Stimulated activated effector memory CD8-positive, alpha-beta T cell treated with anti-CD3 and anti-CD28 coated beads, Interleukin-12 subunit alpha, Interleukin-12 subunit beta, amount 100 ng/mL, for 72 hours (primary cell): ENCODE measurements around the gene OTUD5.
"Not testable (repeated sequence)": the region's sequence is repeated elsewhere in the genome, so short reads cannot be mapped to it uniquely, and the experiment has no call there.

Experiments used
- ATAC-seq: fragments of 150-1000 bp; cut with Tn5 transposase; 2 replicates; pipeline ENCODE4 v1.10.0; 2021
- DNase-seq, 2 donors: peaks; one replicate each; pipeline ENCODE4 v3.0.0; 2021 to 2022; ENCODE audit warnings: low spot score in 2 of 2
- H3K27ac Mint-ChIP-seq: one replicate; pipeline ENCODE4 v1.8.0; 2022; ENCODE audit warnings: mild to moderate bottlenecking, mixed read lengths
- H3K36me3 Mint-ChIP-seq: one replicate; pipeline ENCODE4 v1.8.0; 2022; ENCODE audit warnings: mild to moderate bottlenecking, mixed read lengths
- H3K4me1 Mint-ChIP-seq: one replicate; pipeline ENCODE4 v1.8.0; 2022; ENCODE audit warnings: mixed read lengths
- H3K4me3 Mint-ChIP-seq: one replicate; pipeline ENCODE4 v1.8.0; 2022; ENCODE audit warnings: mild to moderate bottlenecking, mixed read lengths
- H3K9me3 Mint-ChIP-seq: one replicate; pipeline ENCODE4 v1.8.0; 2022; ENCODE audit warnings: mixed read lengths

The OTUD5 gene

DNA sequence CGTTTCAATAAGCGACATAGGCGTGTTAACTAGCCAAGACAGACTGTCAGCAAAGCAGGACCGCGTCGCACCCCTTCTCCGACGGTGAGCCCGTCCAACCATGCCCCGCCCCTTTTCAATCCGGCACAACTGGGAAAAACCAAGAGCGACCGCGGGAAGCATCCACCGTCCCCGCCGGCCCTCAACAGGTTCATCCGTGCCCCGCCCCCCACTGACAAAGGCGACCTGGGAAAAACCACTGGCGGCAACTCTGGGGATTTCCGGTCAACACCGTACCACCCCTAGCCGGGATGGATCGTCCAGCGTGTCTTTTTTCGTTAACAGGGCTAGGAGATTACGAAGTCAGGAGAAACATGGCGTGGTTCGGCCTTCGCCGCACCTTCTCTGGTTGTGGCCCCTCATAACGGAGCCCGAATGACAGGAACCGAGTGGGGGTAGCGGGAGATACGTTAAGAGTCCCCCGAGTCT, 60.2 kb downstream of the OTUD5 start:
- ATAC-seq (peak; percentile 46), DNase-seq (peak in 1 of 2 donors; percentile 69)
- Mint-ChIP-seq H3K4me3 (peak overlapping the region; percentile 82), H3K4me1 (peaks cover 18% of the 10 kb centered on the region), H3K9me3 (no peaks in the 10 kb centered on the region), H3K27ac (peak overlapping the region; percentile 91), H3K36me3 (peaks cover 69% of the 10 kb centered on the region)

DNA sequence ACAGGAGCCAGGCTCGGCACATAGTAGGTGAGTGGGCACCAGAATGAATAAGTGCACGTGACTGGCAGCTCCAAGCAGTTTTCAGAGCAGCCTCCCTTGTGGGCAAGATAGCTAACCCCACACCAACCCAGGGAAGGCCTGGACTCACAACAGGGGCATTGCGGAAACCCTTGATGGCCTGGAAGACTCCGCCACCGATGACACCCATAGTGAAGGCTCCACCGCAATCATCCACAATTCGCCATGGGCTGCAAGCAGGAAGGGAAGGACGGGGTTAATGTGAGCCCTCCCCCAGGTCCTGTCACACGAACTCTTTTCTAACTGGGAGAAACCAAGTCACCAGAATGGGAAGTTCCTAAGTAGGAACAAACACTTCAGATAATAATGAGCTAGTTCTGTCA, 60.8 kb downstream of the OTUD5 start:
- H3K4me3 Mint-ChIP-seq, result peak overlapping the region; percentile 82
- peaks cover 12% of the 10 kb centered on the region for H3K4me1 Mint-ChIP-seq
- no peaks in the 10 kb centered on the region for H3K9me3 Mint-ChIP-seq
- peak overlapping the region; percentile 91 for H3K27ac Mint-ChIP-seq
- DNase-seq (no peak), ATAC-seq (no peak)
- peaks cover 63% of the 10 kb centered on the region for H3K36me3 Mint-ChIP-seq

DNA sequence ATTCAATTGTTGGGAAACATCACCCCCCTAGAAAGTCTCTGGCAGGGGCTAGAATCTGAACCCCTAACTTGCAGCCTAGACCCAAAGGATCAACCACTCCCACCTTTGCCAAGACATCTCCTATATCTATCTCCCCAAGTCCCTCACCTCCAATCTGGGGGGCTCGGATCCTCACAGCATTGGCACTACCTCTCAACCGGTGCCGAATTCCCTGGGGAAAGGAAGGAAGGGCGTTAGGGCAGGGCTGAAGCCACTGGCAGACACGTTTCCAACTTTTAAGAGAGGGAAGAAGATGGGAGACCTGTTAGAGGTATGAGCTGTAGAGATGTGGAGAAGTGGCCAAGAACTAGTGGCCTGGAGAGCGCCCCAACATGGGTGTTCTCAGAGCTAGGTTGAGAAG, 62.5 kb downstream of the OTUD5 start:
- Mint-ChIP-seq H3K4me3 (peak overlapping the region; percentile 11), H3K27ac (peak overlapping the region; percentile 60), H3K9me3 (no peaks in the 10 kb centered on the region), H3K36me3 (peaks cover 51% of the 10 kb centered on the region), H3K4me1 (peaks cover 24% of the 10 kb centered on the region)
- ATAC-seq (no peak), DNase-seq (no peak)

DNA sequence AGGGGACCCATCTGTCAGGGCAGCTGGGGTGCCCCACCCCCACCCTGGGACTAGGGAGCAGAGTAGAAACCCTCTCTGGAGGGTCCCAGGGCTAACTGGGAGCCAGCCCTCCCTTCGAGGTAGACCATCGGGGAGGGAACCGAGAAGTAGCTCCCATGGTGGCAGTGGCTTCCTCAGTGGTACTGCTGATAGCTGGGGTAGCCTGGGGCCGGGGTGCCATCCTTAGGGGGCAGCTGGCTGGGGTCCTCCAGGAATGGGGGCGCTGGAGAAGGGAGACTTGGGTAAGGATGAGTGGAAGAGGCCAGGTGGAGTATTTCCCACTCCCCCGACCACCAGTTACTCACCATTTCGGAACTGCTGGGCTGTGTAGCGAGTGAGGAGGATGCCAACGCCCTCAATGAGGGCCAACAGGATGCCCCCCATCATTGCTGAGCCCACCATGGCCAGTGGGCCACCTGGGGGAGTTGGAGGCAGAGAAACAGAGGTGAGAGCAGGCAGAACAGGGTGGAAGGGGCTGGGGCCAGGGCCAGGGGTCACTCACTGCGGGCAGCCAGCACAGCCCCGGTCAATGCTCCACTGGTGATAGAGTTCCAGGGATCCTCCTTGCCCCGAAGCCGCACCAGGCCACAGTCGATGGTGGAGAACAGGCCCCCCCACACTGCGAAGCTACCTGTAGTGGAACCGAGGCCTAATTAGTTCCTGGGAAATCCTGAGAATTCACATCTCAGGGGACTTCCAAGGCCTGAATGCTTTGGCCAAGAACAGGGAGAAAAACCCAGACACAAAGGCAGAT, 63.7 kb downstream of the OTUD5 start:
- peaks cover 40% of the 10 kb centered on the region for H3K36me3 Mint-ChIP-seq
- no peak overlapping the region for H3K4me3 Mint-ChIP-seq
- DNase-seq, result no peak
- H3K4me1 Mint-ChIP-seq, result peaks cover 24% of the 10 kb centered on the region
- no peak for ATAC-seq
- no peaks in the 10 kb centered on the region for H3K9me3 Mint-ChIP-seq
- H3K27ac Mint-ChIP-seq, result no peak overlapping the region

DNA sequence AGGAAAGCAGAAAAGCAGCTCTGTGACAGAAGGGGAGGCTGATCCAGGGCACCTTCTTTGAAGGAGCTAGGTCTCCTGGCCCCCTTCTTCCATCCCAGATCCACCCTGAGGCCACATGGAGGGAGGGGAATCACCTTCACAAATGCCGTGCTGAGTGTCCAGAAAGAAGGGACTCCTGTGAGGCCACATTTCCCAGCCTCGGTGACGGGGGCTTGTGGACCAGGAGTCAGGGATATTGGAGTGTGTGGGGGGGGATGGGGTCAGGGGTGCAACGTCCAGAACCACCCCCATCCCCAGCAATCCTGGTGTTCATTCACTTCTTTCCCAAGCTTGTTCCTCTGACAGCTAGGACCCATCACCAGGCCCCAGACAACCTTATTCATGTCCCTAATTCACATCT, 64.5 kb downstream of the OTUD5 start:
- ATAC-seq (no peak), DNase-seq (no peak)
- Mint-ChIP-seq H3K9me3 (no peaks in the 10 kb centered on the region), H3K27ac (no peak overlapping the region), H3K36me3 (peaks cover 32% of the 10 kb centered on the region), H3K4me3 (no peak overlapping the region), H3K4me1 (peaks cover 24% of the 10 kb centered on the region)

DNA sequence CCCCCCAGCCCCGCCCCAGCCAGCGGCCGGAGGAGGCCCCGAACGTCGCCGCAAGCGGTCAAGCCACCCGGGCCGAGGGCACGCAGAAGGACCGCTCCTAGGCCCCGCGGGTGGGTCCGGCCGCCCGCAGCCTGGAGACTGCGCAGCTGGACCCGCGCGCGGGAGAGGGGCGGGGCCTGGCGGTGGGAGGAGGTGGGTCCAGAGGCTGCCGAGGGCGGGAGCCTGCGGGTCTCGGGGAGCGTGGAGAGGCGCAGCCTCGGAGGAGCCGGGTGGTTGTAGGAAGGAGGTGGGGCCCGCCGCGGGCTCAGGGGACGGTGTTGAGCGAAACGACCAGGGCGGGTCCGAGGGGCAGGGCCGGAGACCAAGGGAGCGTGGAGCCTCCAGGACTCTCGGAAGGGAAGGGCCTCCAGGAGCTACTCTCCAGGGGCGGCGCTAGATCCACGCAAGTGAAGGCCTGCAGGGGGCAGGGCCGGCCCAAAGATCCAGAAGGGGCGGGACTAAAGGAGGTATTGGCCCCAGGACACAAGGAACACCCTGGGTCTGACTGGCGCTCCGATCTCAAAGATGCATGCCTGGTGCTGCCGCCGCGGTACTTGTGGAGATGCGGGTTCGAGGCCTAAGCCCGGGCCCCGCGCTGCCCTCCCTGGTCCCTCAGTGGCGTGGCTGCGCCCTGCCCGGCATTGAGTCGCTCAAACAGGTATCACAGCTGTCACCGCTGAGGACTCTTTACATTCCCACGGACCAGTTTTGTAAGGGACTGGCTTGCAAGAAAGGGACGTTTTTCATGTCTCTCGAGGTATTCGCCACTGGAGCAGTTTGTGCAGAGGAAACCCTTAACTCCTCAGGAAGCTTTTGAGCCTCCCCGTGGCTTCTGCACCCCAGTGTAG, 65.8 kb downstream of the OTUD5 start:
- Mint-ChIP-seq H3K27ac (no peak overlapping the region), H3K4me3 (peak overlapping the region; percentile 81), H3K4me1 (peaks cover 20% of the 10 kb centered on the region), H3K36me3 (peaks cover 27% of the 10 kb centered on the region), H3K9me3 (no peaks in the 10 kb centered on the region)
- peak; percentile 93 for ATAC-seq
- peak; percentile 52 to 79 for DNase-seq

DNA sequence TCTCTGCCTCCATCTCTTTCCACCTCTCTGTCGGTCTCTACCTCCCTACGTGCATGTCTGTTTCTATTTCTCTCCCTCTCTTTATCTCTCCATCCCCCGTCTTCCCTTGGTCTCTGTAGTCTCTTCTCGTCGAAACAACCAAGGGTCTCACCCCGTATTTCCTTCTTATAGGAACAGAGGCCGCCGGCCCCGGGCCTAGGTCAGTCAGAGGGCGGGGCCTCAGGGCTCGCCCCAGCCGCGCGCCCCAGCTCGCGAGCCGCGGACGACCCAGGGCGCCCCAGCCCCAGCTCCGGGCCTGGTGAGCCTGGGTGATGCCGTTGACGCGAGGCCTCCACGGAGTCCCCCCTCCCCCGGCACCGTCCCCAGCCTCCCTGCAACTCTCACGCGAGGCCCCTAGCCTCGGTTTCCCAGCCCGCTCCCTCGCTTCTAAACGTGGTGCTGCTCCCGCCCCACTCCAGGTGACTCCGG, 66.4 kb downstream of the OTUD5 start:
- DNase-seq, result no peak
- peaks cover 27% of the 10 kb centered on the region for H3K36me3 Mint-ChIP-seq

DNA sequence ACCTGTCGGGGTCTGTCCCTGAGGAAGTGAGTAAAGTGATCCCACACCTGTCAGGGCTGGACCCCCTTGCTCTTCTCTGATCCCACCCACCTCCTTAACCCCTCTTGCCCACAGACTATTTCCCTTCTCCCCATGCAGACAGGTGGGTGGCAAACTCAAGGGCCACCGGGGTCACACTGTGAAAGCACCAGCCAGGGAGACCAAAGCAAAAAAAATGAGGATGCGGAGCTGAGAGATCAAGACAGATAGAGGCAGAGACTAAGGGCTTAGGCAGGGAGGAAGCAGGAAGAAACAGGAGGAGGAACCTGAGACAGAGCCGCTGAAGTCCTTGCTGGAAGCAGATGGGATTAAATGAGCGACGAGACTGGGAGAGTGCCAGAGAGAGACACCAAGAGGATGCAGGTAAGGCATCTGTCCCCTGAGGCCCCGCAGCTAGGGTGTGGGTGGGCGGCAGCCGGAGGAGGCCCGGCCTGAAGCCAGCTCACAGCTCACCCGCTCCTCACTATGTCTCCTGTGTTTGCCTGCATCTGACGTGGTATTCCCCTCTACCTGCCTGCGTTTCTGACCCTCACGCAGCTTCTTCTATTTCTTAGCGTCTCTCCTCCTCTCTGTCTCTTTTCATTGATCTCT, 67.0 kb downstream of the OTUD5 start:
- peaks cover 15% of the 10 kb centered on the region for H3K4me1 Mint-ChIP-seq
- H3K9me3 Mint-ChIP-seq, result no peaks in the 10 kb centered on the region
- peak overlapping the region; percentile 81 for H3K4me3 Mint-ChIP-seq
- peak overlapping the region; percentile 88 for H3K27ac Mint-ChIP-seq
- ATAC-seq (no peak), DNase-seq (no peak)
- H3K36me3 Mint-ChIP-seq, result peaks cover 21% of the 10 kb centered on the region

More for the DNA sequence above, 66.4 kb downstream of the OTUD5 start:
- Mint-ChIP-seq H3K27ac (peak overlapping the region; percentile 88), H3K4me3 (peak overlapping the region; percentile 81), H3K9me3 (no peaks in the 10 kb centered on the region), H3K4me1 (peaks cover 17% of the 10 kb centered on the region)
- ATAC-seq, result peak; percentile 65

DNA sequence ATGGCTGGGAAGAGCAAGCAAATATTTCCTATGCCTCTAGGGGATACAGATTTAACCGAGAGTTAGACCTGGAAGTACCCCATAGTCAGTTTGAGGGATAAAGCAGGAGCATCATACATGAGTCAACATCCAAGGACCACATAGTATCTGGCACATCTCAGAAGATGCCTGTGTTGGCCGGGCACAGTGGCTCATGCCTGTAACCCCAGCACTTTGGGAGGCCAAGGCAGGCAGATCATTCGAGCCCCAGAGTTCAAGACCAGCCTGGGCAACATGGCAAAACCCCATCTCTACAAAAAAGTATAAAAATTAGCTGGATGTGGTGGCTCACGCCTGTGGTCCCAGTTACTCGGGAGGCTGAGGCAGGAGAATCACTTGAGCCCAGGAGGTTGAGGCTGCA, 70.8 kb downstream of the OTUD5 start:
- H3K9me3 Mint-ChIP-seq, H3K4me3 Mint-ChIP-seq, H3K36me3 Mint-ChIP-seq, ATAC-seq, DNase-seq: not testable (repeated sequence)
- peak overlapping the region; percentile 26 for H3K27ac Mint-ChIP-seq
- peaks cover 11% of the 10 kb centered on the region for H3K4me1 Mint-ChIP-seq

DNA sequence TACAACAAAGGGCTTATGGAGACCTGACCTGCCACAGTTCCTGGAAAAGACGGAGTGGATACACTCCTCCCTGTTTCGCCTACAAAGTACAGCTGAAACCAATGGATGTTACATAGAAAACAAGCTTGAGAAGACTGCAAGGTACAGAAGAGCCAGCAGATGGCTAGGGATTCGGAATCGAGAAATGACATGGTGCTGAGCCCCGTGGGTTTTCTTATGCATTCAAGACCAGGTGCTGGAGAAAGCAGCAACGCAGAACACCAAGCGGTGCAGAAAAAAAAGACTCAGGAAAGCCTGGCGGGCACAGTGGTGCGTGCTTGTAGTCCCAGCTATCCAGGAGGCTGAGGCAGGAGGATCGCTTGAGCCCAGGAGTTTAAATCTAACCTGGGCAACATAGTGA, 73.7 kb downstream of the OTUD5 start:
- no peak for DNase-seq
- Mint-ChIP-seq H3K27ac (no peak overlapping the region), H3K36me3 (no peaks in the 10 kb centered on the region), H3K9me3 (no peaks in the 10 kb centered on the region), H3K4me3 (no peak overlapping the region), H3K4me1 (no peaks in the 10 kb centered on the region)
- ATAC-seq, result no peak

DNA sequence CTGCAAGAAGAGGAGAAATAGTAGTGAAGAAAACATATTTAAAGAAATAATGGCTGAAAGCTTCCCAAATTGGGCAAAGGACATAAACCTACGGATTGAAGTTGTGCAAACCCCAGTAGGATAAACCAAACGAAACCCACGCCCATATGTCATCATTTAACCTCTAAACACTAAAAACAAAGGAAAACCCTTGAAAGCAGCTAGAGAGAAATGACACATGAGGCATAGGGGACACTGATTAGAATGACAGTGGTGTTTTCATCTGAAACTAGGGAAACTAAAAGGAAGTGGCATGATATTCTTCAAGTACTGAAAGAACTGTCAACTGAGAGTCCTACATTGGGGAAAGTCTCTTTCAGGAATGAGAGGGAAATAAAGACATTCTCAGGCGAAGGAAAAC, 80.5 kb downstream of the OTUD5 start:
- not testable (repeated sequence) for H3K9me3 Mint-ChIP-seq, H3K36me3 Mint-ChIP-seq, H3K4me3 Mint-ChIP-seq, ATAC-seq, H3K4me1 Mint-ChIP-seq, DNase-seq, H3K27ac Mint-ChIP-seq
